NCI-H2107 (cell line): ENCODE data around the gene PDXP.
"Not testable (repeated sequence)": the region's sequence is repeated elsewhere in the genome, so short reads cannot be mapped to it uniquely, and the experiment has no call there.

ENCODE experiments used
- DNase-seq: peaks from one replicate; lab custom pipeline; 2025; lab: John Stamatoyannopoulos, UW

Gene PDXP

GRCh38 chr22:37647317-37647716 lies 11.2 kb upstream of the PDXP start:
- no peak for DNase-seq

- no peak for DNase-seq
Measured at GRCh38 chr22:37647928-37648327, 10.6 kb upstream of the PDXP start.

- DNase-seq: no peak
Measured at GRCh38 chr22:37650463-37651136, 7.9 kb upstream of the PDXP start.

GRCh38 chr22:37654563-37655251 lies 3.8 kb upstream of the PDXP start:
- DNase-seq: no peak

- DNase-seq: no peak
Measured at GRCh38 chr22:37655252-37655563, 3.3 kb upstream of the PDXP start.

- DNase-seq: not testable (repeated sequence)
Measured at GRCh38 chr22:37656583-37656982, 1.9 kb upstream of the PDXP start.

GRCh38 chr22:37657590-37658132 lies 862 bp upstream of the PDXP start:
- DNase-seq: no peak

- no peak for DNase-seq
Measured at GRCh38 chr22:37659066-37659896, 758 bp downstream of the PDXP start.

- no peak for DNase-seq
Measured at GRCh38 chr22:37659897-37660708, 1.6 kb downstream of the PDXP start.

GRCh38 chr22:37660709-37661045 lies 2.2 kb downstream of the PDXP start:
- DNase-seq: no peak

GRCh38 chr22:37661160-37661924 lies 2.8 kb downstream of the PDXP start:
- DNase-seq: no peak

- no peak for DNase-seq
Measured at GRCh38 chr22:37662039-37662438, 3.5 kb downstream of the PDXP start.

GRCh38 chr22:37663521-37664140 lies 5.1 kb downstream of the PDXP start:
- no peak for DNase-seq

GRCh38 chr22:37664249-37665101 lies 6.0 kb downstream of the PDXP start:
- DNase-seq: no peak

GRCh38 chr22:37665487-37665886 lies 7.0 kb downstream of the PDXP start:
- DNase-seq: no peak

- DNase-seq: no peak
Measured at GRCh38 chr22:37669586-37669985, 11.1 kb downstream of the PDXP start.

GRCh38 chr22:37672206-37672919 lies 13.8 kb downstream of the PDXP start:
- DNase-seq: no peak

- DNase-seq: no peak
Measured at GRCh38 chr22:37672920-37673455, 14.5 kb downstream of the PDXP start.

- DNase-seq: no peak
Measured at GRCh38 chr22:37674248-37674647, 15.7 kb downstream of the PDXP start.
